ENCODE measurements around the gene HSBP1L1.

GRCh38 chr18:79916546-79917168 lies 47.8 kb upstream of the HSBP1L1 start:
- TF ChIP-seq YY1 (IDR thresholded peaks at IDR 0.05; ENCODE audit: insufficient read depth, insufficient read length) (no peak), ZNF274 (IDR thresholded peaks at IDR 0.05; ENCODE audit: low read depth, low read length) (no peak)

Data from NT2/D1 (cell line).